ENCODE data around the gene C3orf80. TPM values are rescaled to one million over a fixed set of nuclear protein-coding genes. Genes with fewer than 3 reads are reported as not detected.

C3orf80 gene
- total RNA-seq, 4 donors from 2014 or later = 0.53 to 13.2 (median 3.9) TPM

- H3K27me3 ChIP-seq = no peaks in the 10 kb centered on the region
- no peak overlapping the region for H3K4me3 ChIP-seq
- no peak for DNase-seq
- H3K27ac ChIP-seq = no peak overlapping the region
- H3K36me3 ChIP-seq = no peaks in the 10 kb centered on the region
- no peak for TF ChIP-seq POLR2A (IDR thresholded peaks at IDR 0.05)
- no peak for TF ChIP-seq CTCF (IDR thresholded peaks at IDR 0.05)
- intact Hi-C loops (cut with DNase I) = no loop called here
- H3K4me1 ChIP-seq = no peaks in the 10 kb centered on the region
- 71 to 83% methylated on average over 5 to 6 of the region's 6 CpGs for WGBS, 2 donors
- no peaks in the 10 kb centered on the region for H3K9me3 ChIP-seq
Observed at GRCh38 chr3:160193644-160194192, 31.5 kb upstream of the C3orf80 start.

- Histone ChIP-seq H3K9me3 (no peaks in the 10 kb centered on the region), H3K27me3 (no peaks in the 10 kb centered on the region), H3K36me3 (no peaks in the 10 kb centered on the region), H3K4me3 (no peak overlapping the region), H3K4me1 (no peaks in the 10 kb centered on the region), H3K27ac (no peak overlapping the region)
- no peak for DNase-seq
- intact Hi-C loops (cut with DNase I) = no loop called here
- 68 to 85% methylated on average over 1 of the region's 1 CpG for WGBS, 2 donors
- TF ChIP-seq CTCF (IDR thresholded peaks at IDR 0.05) (no peak), POLR2A (IDR thresholded peaks at IDR 0.05) (no peak)
Observed at GRCh38 chr3:160194438-160194837, 30.8 kb upstream of the C3orf80 start.

DNA sequence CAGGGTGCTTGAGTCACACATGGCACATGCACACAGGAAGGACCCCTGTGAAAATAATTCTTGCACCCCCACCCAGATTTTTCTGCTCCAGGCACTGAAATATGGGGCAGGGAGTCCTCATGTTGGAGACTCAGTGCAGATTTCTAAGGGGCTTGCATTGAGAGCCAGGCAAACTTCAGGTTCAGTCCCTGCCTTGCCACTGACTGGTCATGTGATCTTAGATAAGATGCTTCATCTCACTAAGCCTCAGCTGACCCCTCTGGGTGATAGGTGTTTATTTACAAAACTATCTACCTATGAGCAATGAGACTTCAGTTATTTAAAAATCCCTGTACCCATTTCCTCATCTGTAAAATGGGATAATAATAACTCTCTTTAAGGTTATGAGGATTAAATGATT is 30.1 kb upstream of the C3orf80 start:
- no peak for TF ChIP-seq CTCF (IDR thresholded peaks at IDR 0.05)
- no peak for TF ChIP-seq POLR2A (IDR thresholded peaks at IDR 0.05)

GRCh38 chr3:160196511-160197104 is 28.6 kb upstream of the C3orf80 start:
- no peak for TF ChIP-seq CTCF (IDR thresholded peaks at IDR 0.05)
- no peak for TF ChIP-seq POLR2A (IDR thresholded peaks at IDR 0.05)
- Histone ChIP-seq H3K27me3 (no peaks in the 10 kb centered on the region), H3K9me3 (no peaks in the 10 kb centered on the region), H3K4me3 (no peak overlapping the region), H3K27ac (no peak overlapping the region), H3K4me1 (no peaks in the 10 kb centered on the region), H3K36me3 (no peaks in the 10 kb centered on the region)
- no peak for DNase-seq
- WGBS, 2 donors = 36 to 68% methylated on average over 5 to 7 of the region's 9 CpGs
- intact Hi-C loops (cut with DNase I) = no loop called here

More for the DNA sequence above, 30.1 kb upstream of the C3orf80 start:
- H3K27me3 ChIP-seq = no peaks in the 10 kb centered on the region
- DNase-seq = no peak
- H3K36me3 ChIP-seq = no peaks in the 10 kb centered on the region
- no peak overlapping the region for H3K4me3 ChIP-seq
- H3K27ac ChIP-seq = no peak overlapping the region
- intact Hi-C loops (cut with DNase I) = no loop called here
- no peaks in the 10 kb centered on the region for H3K4me1 ChIP-seq
- H3K9me3 ChIP-seq = no peaks in the 10 kb centered on the region

DNA sequence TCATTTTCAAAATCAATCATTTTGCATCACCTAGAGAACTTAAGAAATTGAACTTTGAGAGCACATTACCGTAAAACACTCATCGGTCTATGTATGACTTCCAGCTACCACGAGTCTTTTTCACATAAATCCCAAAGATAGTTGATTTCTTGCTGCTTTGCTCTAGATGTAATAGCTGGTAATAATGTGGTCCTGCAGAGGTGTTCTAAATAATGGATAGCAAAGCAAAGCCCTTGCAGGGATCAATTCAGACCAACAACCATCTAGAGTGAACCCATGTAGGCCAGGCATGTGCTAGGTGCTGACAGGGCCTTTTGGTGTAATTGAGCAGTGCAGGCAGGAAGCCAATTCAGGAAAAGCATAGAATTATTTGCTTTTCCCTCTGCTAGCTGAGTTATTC is 26.1 kb upstream of the C3orf80 start:
- H3K27me3 ChIP-seq = no peaks in the 10 kb centered on the region
- TF ChIP-seq POLR2A (IDR thresholded peaks at IDR 0.05) = no peak
- TF ChIP-seq CTCF (IDR thresholded peaks at IDR 0.05) = no peak
- 92 to 93% methylated on average over 3 of the region's 3 CpGs for WGBS, 2 donors
- H3K9me3 ChIP-seq = no peaks in the 10 kb centered on the region
- no peak for DNase-seq
- no peaks in the 10 kb centered on the region for H3K4me1 ChIP-seq
- intact Hi-C loops (cut with DNase I) = no loop called here
- H3K4me3 ChIP-seq = no peak overlapping the region
- H3K27ac ChIP-seq = no peak overlapping the region
- no peaks in the 10 kb centered on the region for H3K36me3 ChIP-seq

Measured in esophagus squamous epithelium (tissue), 5 donors.